ENCODE results near the gene JPH2. TPM values are rescaled to one million over a fixed set of nuclear protein-coding genes. Genes with fewer than 3 reads are reported as not detected.

JPH2 gene
- total RNA-seq, 1 donor from 2014 or later, result 18.5 TPM

DNA sequence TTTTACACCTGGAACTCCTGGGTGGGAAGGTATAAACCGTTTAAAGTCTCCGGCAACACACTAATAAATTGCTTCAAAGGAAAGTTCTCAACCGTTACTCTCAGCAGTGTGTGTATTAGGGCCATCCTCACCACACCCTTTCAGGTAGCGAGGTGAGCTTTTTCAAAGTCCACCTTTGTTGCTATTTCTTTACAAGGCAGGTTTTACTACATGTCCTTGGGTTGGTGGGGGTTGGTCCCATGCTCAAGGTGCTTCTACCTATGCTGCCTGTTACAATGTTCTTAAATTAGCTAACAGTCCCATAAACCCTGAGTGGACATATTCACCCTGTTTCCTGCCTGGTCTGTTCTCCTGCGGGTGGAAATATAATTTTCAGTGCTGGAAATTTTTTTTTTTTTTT, 36.7 kb upstream of the JPH2 start:
- Mint-ChIP-seq H3K36me3 (ENCODE audit: low read depth, unreplicated experiment) (peaks cover 2% of the 10 kb centered on the region), H3K4me3 (ENCODE audit: unreplicated experiment) (no peak overlapping the region), H3K27me3 (ENCODE audit: low read depth, unreplicated experiment) (peaks cover 4% of the 10 kb centered on the region), H3K4me1 (ENCODE audit: low read depth, unreplicated experiment) (peaks cover 13% of the 10 kb centered on the region), H3K9me3 (ENCODE audit: unreplicated experiment) (no peaks in the 10 kb centered on the region), H3K27ac (ENCODE audit: unreplicated experiment) (no peak overlapping the region)
- Histone ChIP-seq H4K20me1 (ENCODE audit: insufficient read depth, low read length) (no peaks in the 10 kb centered on the region), H3K4me2 (ENCODE audit: low read length) (no peak overlapping the region), H3K79me2 (ENCODE audit: insufficient read depth, low read length) (no peaks in the 10 kb centered on the region), H3K4me3 (ENCODE audit: insufficient read depth, low read depth, low read length) (no peak overlapping the region), H3K27ac (ENCODE audit: low read depth, low read length) (no peak overlapping the region), H3K9ac (ENCODE audit: low read length) (no peak overlapping the region), H3K4me1 (ENCODE audit: insufficient read depth, low read length) (no peaks in the 10 kb centered on the region), H3K9me3 (ENCODE audit: insufficient read depth, low read depth, low read length) (no peaks in the 10 kb centered on the region), H2AFZ (ENCODE audit: low read depth, low read length) (no peak overlapping the region), H3K27me3 (ENCODE audit: insufficient read depth, low read length) (no peaks in the 10 kb centered on the region), H3K36me3 (ENCODE audit: insufficient read depth, low read length) (no peaks in the 10 kb centered on the region)
- TF ChIP-seq, protein P1, sequence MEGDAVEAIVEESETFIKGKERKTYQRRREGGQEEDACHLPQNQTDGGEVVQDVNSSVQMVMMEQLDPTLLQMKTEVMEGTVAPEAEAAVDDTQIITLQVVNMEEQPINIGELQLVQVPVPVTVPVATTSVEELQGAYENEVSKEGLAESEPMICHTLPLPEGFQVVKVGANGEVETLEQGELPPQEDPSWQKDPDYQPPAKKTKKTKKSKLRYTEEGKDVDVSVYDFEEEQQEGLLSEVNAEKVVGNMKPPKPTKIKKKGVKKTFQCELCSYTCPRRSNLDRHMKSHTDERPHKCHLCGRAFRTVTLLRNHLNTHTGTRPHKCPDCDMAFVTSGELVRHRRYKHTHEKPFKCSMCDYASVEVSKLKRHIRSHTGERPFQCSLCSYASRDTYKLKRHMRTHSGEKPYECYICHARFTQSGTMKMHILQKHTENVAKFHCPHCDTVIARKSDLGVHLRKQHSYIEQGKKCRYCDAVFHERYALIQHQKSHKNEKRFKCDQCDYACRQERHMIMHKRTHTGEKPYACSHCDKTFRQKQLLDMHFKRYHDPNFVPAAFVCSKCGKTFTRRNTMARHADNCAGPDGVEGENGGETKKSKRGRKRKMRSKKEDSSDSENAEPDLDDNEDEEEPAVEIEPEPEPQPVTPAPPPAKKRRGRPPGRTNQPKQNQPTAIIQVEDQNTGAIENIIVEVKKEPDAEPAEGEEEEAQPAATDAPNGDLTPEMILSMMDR (IDR thresholded peaks at IDR 0.05; ENCODE audit: insufficient read depth, low read depth, low read length), result no peak
- TF ChIP-seq EZH2 (IDR thresholded peaks at IDR 0.05; ENCODE audit: insufficient read depth, low read length), result no peak
- FAIRE-seq (no peak), DNase-seq (ENCODE audit: low read depth) (no peak)

- Histone ChIP-seq H4K20me1 (ENCODE audit: insufficient read depth, low read length) (no peaks in the 10 kb centered on the region), H2AFZ (ENCODE audit: low read depth, low read length) (no peak overlapping the region), H3K4me3 (ENCODE audit: insufficient read depth, low read depth, low read length) (no peak overlapping the region), H3K9ac (ENCODE audit: low read length) (no peak overlapping the region), H3K79me2 (ENCODE audit: insufficient read depth, low read length) (no peaks in the 10 kb centered on the region), H3K4me2 (ENCODE audit: low read length) (no peak overlapping the region), H3K27ac (ENCODE audit: low read depth, low read length) (no peak overlapping the region), H3K9me3 (ENCODE audit: insufficient read depth, low read depth, low read length) (no peaks in the 10 kb centered on the region), H3K36me3 (ENCODE audit: insufficient read depth, low read length) (no peaks in the 10 kb centered on the region), H3K4me1 (ENCODE audit: insufficient read depth, low read length) (no peaks in the 10 kb centered on the region), H3K27me3 (ENCODE audit: insufficient read depth, low read length) (no peaks in the 10 kb centered on the region)
- Mint-ChIP-seq H3K9me3 (ENCODE audit: unreplicated experiment) (no peaks in the 10 kb centered on the region), H3K4me1 (ENCODE audit: low read depth, unreplicated experiment) (peaks cover 20% of the 10 kb centered on the region), H3K4me3 (ENCODE audit: unreplicated experiment) (no peak overlapping the region), H3K27me3 (ENCODE audit: low read depth, unreplicated experiment) (peaks cover 4% of the 10 kb centered on the region), H3K27ac (ENCODE audit: unreplicated experiment) (no peak overlapping the region), H3K36me3 (ENCODE audit: low read depth, unreplicated experiment) (no peaks in the 10 kb centered on the region)
- FAIRE-seq, result no peak
- DNase-seq (ENCODE audit: low read depth), result no peak
- TF ChIP-seq EZH2 (IDR thresholded peaks at IDR 0.05; ENCODE audit: insufficient read depth, low read length), result no peak
- TF ChIP-seq, protein P1 (IDR thresholded peaks at IDR 0.05; ENCODE audit: insufficient read depth, low read depth, low read length), result no peak
These were observed 35.8 kb upstream of the JPH2 start for GRCh38 chr20:44222633-44223368.

- Histone ChIP-seq H3K4me3 (ENCODE audit: insufficient read depth, low read depth, low read length) (no peak overlapping the region), H2AFZ (ENCODE audit: low read depth, low read length) (no peak overlapping the region), H3K4me2 (ENCODE audit: low read length) (no peak overlapping the region), H3K27me3 (ENCODE audit: insufficient read depth, low read length) (no peaks in the 10 kb centered on the region), H3K27ac (ENCODE audit: low read depth, low read length) (no peak overlapping the region), H3K9me3 (ENCODE audit: insufficient read depth, low read depth, low read length) (no peaks in the 10 kb centered on the region), H4K20me1 (ENCODE audit: insufficient read depth, low read length) (no peaks in the 10 kb centered on the region), H3K4me1 (ENCODE audit: insufficient read depth, low read length) (no peaks in the 10 kb centered on the region), H3K9ac (ENCODE audit: low read length) (no peak overlapping the region), H3K36me3 (ENCODE audit: insufficient read depth, low read length) (no peaks in the 10 kb centered on the region), H3K79me2 (ENCODE audit: insufficient read depth, low read length) (no peaks in the 10 kb centered on the region)
- Mint-ChIP-seq H3K9me3 (ENCODE audit: unreplicated experiment) (no peaks in the 10 kb centered on the region), H3K36me3 (ENCODE audit: low read depth, unreplicated experiment) (no peaks in the 10 kb centered on the region), H3K4me3 (ENCODE audit: unreplicated experiment) (no peak overlapping the region), H3K27ac (ENCODE audit: unreplicated experiment) (no peak overlapping the region), H3K4me1 (ENCODE audit: low read depth, unreplicated experiment) (peaks cover 27% of the 10 kb centered on the region), H3K27me3 (ENCODE audit: low read depth, unreplicated experiment) (peaks cover 4% of the 10 kb centered on the region)
- no peak for DNase-seq (ENCODE audit: low read depth)
- TF ChIP-seq, protein P1 (IDR thresholded peaks at IDR 0.05; ENCODE audit: insufficient read depth, low read depth, low read length), result no peak
- TF ChIP-seq EZH2 (IDR thresholded peaks at IDR 0.05; ENCODE audit: insufficient read depth, low read length), result no peak
- FAIRE-seq, result no peak
These were observed 35.0 kb upstream of the JPH2 start for GRCh38 chr20:44222027-44222426.
